ENCODE results near the gene RASAL3.

The RASAL3 gene

GRCh38 chr19:15418579-15419412, 45.5 kb downstream of the RASAL3 start, which contains the start of gene AKAP8L (continued):
- TF ChIP-seq TSHZ1 (tag by site-specific recombination; IDR thresholded peaks at IDR 0.05; ENCODE audit: borderline replicate concordance) (no peak), ZNF362 (tag by site-specific recombination; IDR thresholded peaks at IDR 0.05) (no peak), ZFP69B (tag by site-specific recombination; IDR thresholded peaks at IDR 0.05) (peak; percentile 81), ZNF398 (tag by site-specific recombination; IDR thresholded peaks at IDR 0.05) (peak; percentile 65), PATZ1 (tag by site-specific recombination; IDR thresholded peaks at IDR 0.05) (peak; percentile 44; the same call in 1 of the 2 replicates), ZNF529 (tag by site-specific recombination; IDR thresholded peaks at IDR 0.05; ENCODE audit: insufficient replicate concordance) (no peak), KLF9 (tag by site-specific recombination; IDR thresholded peaks at IDR 0.05; ENCODE audit: low read depth) (peak; percentile 68), AEBP2 (tag by site-specific recombination; IDR thresholded peaks at IDR 0.05; ENCODE audit: borderline replicate concordance) (peak; percentile 60; the same call in 1 of the 2 replicates), ZFHX2 (tag by site-specific recombination; conservative IDR thresholded peaks at IDR 0.05) (peak; percentile 70), ZNF645 (tag by site-specific recombination; IDR thresholded peaks at IDR 0.05) (peak; percentile 75; the same call in 1 of the 2 replicates), MYNN (tag by site-specific recombination; IDR thresholded peaks at IDR 0.05; ENCODE audit: borderline replicate concordance) (no peak), KLF17 (tag by site-specific recombination; IDR thresholded peaks at IDR 0.05) (peak; percentile 92), GFI1B (tag by site-specific recombination; IDR thresholded peaks at IDR 0.05) (0 out of 2 replicates have a peak, but pooled peaks have one; percentile 9), ZNF600 (tag by site-specific recombination; IDR thresholded peaks at IDR 0.05) (peak; percentile 51), KLF16 (tag by site-specific recombination; IDR thresholded peaks at IDR 0.05) (no peak), ZBTB1 (tag by site-specific recombination; IDR thresholded peaks at IDR 0.05) (no peak), ZNF707 (tag by site-specific recombination; IDR thresholded peaks at IDR 0.05) (no peak), TRIM28 (IDR thresholded peaks at IDR 0.05; ENCODE audit: borderline replicate concordance, low read length) (no peak), PRDM2 (tag by site-specific recombination; IDR thresholded peaks at IDR 0.05; ENCODE audit: borderline replicate concordance) (no peak)
